NAMALWA (cell line): ENCODE results near the gene FAM20A.

Source experiments
- DNase-seq: peaks from one replicate; pipeline ENCODE4 v3.0.0-alpha.2; 2015; ENCODE audit warnings: low spot score

Gene FAM20A

DNA sequence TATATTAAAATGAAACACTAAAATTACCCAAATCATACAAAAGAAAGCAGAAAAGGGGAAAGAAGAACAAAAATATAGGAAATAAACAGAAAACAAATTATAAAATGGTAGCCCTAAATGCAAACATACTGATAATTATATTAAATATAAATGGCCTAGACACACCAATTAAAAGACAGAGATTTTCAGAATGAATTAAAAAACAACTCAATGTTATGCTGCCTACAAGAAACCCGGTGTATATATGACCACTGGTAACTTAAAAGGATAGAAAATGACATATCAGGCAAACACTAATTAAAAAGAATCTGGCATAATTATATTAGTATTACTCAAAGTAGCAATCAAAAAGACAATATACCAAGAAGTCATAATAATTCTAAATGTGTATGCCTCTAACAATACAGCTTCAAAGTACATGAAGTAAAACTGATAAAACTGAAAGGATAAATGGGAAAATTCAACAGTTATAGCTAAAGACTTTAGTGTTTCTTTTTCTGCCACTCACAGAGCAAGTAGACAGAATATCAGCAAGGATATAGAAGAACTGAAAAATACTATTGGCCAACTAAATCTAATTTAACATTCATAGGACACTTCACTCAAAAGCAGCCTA is 7.5 kb upstream of the FAM20A start:
- DNase-seq: no peak

DNA sequence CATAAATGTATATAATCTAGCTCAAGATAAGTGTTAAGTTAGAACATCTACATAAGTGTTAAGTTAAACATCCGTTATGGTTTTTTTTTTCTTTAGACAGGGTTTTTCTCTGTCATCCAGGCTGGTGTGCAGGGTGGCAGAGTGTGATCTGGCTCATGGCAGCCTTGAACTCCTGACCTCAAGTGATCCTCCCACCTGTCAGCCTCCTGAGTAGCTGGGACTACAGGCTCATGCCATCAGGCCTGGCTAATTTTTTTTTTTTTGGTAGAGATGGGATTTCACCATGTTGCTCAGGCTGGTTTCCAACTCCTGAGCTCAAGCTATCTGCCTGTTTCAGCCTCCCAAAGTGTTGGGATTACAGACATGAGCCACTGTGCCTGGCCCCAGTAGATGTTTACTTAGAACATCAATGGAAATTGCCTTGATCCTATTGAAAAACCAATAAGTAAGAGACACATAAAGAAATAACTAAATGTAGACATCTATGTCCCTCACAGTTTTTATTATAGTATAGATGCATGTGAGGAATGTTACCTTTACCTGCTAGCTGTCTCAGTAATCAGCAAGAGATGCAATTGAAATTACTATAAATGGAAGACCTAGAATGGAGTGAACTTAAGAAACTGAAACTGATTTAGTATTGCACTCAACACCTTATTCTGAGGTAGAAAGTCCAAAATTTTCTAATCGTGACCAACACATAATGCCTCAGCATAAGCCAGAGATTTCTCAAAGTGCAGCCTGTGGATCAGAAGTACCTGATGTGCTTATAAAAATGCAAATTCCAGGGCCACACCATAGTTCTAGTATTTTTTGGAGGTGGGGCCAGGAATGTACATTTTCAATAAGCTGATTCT is 5.5 kb upstream of the FAM20A start:
- DNase-seq: no peak

DNA sequence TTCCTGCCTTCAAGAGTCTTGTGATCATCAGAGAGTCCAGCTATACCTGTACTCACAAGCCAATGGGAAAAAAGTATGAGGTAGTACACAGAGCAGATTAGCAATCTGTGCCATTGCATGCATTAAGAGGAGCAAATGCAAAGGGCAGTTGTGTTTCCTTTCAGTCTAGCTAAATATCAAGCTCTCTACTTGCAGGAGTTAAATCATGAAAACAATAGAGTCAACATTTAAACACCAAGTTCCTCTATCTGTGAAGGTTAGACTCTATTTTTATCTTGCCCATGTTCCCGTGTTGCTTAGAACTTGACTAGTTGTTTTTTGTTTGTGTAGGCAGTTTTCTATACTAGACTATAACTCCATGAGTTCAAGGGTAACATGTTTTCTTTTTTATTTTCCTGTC is 4.7 kb upstream of the FAM20A start:
- no peak for DNase-seq

DNA sequence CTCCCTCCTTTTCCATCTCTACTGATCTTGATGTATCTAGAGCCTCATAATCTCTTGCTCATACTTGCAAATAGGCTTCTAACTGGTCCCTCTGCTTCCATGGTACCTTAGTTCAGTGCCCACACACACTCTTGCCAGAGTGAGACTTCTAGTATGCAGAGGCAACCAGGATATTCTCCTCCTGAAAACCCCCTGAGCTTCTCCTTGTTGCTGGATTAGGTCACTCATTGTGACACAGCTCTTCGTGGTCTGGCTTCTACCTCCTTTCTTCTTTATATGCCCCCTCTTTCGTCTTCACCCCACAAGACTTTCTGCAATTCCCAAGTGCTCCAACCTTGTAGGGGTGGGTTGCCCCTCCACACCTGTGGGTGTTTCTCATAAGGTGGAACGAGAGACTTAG is 2.5 kb upstream of the FAM20A start:
- no peak for DNase-seq

DNA sequence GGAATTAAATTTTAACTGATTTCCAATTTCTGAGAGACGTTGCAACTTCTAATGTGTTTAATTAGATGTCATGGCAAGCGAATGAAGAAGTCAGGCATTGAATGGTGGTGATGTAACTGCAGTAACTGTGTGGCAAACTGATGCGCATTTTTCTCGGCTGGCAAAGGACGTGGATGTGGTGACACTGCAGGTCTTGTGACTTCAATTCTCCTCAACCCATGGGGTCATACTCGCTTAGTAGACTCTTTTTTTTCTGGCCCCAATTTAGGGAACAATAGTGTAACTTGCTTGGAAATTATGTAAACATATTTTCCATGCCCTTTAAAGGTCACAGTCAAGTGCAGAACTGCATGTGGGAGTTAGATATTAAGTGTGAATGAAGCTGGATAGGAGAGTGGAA is 1.9 kb upstream of the FAM20A start:
- no peak for DNase-seq

DNA sequence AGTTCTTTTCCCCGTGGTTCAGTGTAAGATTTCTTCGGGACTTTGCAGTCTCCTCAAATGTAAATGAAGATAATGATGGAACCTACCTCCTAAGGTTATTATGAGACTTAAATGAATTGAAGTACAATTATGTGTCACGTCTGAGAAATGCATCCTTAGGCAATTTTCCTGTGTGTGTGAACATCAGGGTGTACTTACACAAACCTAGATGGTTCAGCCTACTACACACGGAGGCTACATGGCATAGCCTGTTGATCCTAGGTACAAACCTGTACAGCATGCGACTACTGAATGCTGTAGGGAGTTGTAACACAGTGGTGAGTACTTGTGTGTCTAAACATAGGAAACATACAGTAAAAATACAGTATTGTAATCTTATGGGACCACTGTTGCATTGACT is 1.1 kb upstream of the FAM20A start:
- no peak for DNase-seq

DNA sequence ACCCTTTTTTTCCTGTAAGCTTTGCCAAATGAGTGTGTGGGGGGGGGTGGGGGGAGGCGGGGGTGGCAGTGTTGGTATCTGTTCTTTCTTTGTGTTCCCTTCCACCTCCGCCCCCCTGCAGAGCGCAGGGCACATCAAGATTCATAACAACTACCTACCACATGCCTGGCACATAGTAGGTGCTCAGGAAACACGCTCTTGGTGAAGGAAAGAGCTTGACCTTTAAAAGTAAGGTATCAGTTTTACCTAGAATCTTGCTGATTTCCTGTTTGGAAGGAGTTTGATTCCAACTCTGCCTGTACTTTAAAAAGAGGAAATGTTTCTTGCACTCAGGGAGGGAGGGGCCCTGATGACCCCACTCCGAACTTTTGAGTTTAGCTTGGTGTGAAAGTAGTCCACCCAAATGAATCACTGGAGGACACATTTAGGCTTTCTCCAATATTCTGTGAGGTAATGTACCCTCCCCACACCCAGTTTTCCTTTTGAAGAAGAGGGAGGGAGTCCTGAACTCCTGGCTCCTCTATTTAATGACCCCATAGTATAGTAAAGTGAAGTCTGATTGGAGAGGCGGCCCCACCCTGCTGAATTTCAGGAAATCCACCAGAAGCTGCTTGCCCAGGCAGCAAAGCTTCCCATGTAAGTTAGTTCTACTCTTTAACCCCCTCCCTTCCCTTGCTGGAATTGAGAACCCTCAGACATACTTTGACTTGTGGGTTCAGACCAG is 560 bp upstream of the FAM20A start:
- no peak for DNase-seq

DNA sequence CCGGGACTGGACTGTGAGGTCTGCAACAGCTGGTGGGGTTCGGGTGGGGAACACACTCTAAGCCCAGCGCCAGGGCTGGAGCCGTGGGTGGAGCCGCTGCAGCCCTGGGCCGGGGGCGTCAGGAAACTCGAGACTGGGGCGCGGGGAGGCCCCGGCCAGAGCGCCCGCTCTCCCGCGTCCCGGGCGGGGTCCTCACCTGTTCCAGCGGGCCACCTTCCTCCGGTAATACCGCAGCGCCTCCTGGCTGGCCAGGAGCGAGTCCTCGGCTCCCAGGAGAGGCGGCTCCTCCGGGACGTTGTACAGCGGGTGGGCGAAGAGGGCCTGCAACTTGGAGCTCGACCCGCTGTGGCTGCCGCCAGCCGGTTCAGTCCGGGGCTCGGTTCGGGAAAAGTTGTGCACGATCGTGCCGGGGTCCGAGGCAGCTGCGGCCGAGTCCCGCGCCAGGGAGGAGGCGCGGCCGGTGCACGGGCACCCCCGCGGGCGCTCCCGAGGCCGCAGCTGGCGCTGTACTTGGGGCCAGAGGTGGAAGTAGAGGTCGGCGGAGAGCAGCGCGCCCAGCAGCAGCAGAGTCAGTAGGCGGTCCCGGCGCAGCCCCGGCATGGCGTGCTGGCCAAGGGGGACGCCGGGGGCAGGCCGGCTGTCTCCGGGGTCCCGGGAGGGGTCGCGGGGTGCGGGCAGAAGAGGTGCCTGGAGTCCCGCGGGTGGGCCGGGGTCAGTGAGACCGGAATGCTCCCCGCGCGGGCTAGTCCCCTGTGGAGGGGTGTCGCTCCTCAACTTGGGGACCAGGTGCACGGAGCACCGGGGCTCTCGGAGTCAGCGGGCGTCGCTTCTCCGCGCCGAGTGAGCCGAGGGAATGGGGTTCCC is 868 bp downstream of the FAM20A start:
- no peak for DNase-seq

DNA sequence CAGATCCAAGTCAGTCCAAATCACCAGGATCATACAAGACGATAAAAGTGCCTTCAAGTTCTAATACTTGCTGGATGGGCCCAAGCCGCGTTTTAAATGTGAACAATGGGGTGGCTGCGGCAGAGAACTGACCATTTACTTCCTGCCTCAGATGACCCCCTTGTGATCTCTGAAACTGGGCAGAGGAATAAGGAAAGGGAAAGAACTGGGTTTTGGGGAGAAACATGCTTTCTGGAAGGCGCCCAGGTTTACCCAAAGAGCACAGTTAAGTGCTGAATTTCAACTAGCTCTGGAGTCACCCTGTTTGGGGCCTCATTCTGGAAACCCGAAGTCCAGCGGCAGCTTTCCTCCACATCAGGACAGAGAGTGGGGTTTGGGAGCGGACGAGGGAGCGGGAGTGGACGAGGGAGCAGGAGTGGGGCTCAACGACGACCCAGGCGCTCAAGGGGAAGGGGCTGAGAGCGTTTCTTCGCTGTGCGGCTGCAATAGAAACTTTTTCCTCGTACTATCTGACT is 1.6 kb downstream of the FAM20A start:
- no peak for DNase-seq

DNA sequence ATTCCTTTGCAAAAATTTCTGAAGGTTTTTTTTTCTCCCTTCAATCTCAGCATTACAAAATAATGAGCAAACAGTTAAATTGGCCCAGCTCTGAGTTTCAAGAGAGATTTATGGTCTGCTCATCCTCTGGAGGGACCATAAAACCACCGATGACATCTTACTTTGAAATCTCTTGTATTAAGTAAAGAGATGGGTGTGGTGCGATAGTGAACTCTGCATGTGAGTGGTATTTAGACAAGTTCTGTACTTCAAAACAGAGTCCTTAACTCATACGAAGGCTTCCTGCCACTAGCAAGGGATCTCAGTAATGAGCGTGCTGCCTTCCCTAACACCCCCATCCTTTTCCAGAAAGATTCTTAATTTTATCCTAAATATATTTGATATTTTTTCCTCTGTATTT is 2.1 kb downstream of the FAM20A start:
- no peak for DNase-seq

DNA sequence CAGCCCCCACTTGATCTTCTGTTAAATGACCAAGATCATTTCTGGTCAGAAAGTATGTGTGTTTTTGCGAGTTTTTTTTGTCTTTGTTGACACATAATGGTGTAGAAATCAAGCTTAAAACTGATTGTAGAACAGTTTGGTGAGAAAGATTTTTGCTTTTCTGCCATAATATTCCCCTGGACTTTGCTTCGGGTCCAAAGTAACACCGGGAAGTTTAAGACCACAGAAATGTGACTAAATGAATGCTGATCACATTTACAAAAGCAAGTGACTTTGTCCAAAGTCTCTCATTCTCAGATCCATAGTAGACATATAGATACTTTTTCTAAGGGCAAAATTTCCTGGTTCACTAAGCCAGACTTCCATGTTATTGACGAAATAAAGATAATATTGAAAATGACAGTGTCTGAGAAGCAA is 2.6 kb downstream of the FAM20A start:
- DNase-seq: no peak

DNA sequence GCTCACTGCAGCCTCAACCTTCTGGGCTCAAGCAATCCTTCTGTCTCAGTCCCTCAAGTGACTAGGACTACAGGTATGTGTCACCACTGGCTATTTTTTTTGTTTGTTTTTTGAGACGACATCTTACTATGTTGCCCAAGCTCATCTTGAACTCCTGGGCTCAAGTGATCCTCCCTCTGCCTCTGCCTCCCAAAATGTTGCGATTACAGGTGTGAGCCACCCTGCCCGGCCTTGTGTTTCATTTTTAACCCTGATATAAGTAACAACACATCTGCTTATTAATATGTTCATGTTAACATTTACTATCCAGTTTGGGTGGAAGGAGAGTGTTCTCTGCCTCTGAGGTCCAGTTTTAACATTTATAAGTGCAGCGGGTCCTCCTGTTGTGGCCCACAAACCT is 3.1 kb downstream of the FAM20A start:
- DNase-seq: no peak

DNA sequence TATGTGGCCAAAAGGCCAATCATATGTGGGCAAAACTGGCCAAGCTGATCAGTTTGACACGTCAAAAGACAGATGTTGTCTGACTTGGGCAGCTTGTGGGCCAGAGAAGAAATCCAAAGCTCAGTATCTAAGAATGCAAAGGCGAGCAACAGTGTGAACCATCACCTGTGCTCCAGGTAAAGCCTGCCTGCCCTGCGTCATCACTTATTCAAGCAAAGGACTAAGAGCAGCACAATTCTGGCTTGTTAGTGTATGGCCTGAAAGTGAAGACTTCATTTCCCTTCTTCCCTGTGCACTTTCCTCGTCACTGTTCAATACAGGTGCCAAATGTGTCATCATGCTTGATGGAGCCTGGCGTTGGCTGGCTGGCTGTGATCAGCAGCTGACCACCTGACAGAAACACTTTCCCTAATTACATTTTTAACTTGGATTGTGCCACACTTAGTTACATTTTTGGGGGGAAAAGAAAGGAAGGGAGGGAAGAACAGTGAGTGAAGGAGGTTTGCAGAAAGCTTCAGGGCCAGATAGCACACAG is 4.7 kb downstream of the FAM20A start:
- DNase-seq: no peak

DNA sequence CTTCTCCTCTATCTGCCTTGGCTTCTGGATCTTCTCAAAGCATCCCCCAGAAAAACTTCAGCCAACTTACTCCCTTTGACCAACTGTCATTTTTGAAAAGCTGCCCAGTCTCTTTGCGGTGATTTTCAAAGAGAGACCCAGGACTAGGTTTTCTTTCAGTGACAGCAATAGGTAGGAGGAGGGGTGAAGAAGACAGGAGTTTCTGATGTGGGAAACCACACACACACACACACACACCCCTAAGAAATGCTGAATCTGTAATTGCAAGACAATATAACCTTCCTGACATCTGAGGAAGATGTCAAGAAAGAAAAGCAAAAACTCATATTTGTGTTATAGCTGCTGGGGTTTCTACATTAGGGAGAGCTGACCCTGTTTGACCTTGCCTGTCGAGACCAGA is 5.2 kb downstream of the FAM20A start:
- DNase-seq: no peak

DNA sequence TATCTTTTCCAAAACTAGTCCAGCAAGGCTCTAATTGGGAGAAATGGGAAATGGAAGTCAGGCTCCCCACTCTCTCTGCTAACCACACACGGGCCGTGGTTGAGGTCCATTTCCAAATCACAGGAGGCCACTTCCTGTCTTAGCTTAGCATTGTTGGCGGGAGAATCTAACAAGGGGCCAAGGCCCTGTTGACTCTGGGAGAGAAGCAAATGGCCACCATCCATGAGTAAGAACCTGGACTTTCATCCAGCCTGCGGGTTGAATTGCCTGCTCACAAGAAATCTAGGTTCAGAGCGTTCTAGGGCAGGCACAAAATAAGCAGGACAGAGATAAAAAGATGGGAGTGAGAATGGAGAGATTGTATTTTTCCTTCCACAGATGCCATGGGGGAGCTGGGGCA is 5.7 kb downstream of the FAM20A start:
- no peak for DNase-seq

DNA sequence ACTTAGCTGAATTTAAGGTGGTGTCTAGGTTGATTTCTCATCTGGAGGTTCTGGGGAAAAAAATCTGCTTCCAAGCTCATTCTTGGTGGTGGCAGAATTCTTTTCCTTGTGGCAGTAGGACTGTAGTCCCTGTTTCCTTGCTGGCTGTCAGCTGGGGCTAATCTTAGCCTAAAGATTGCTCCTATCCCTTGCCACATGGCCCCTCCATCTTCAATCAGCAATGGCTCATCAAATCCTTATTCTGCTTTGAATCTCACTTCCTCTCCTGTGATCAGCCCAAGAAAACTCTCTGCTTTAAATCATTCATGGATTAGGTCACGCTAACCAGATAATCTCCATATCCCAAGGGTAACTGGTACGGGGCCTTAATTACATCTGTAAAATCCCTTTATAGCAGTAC is 6.6 kb downstream of the FAM20A start:
- DNase-seq: no peak

DNA sequence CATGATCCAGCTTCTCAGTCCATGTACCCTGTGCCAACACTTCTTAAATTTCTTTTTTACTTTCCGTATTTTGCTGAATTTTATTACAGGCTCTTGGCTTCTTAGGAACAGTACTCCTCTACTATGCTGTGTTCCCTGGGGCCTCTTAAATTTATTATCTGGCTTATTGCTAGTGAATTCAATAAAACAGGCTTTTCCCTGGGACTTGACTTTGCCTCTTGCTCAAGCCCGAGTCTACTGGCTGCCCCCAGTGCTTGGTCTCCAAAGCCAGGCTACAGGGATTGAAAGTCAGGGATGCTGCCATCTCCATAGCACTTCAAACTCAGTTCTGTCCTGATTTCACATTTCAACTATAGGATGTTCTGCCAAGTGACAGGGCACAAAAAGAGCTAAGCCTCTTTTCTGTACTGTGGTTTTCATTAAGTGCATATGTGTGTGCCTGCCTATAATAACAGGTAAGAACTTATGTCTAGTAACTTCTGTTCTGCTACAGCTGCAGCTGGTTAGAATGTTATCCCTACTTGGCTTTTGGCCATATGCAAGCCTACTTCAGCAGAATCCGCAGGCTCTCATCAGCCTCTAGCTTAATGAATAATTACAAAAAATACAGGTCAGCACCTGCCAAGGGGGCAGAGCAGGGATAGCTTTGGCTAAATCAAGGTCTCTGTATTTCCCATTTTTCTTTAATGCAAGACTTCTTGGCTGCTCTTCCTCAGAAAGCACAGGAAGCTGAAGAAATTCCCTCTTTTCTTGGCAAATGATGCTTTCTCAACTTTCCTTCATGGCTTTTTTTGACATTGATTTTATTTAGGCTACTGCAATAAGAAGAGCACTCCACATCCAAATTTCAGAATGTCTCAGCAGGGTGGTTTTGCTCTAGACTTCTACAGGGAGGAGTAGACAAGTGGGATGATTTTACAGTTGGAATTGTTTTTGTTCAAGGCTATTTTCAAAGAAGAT is 8.2 kb downstream of the FAM20A start:
- DNase-seq: no peak

DNA sequence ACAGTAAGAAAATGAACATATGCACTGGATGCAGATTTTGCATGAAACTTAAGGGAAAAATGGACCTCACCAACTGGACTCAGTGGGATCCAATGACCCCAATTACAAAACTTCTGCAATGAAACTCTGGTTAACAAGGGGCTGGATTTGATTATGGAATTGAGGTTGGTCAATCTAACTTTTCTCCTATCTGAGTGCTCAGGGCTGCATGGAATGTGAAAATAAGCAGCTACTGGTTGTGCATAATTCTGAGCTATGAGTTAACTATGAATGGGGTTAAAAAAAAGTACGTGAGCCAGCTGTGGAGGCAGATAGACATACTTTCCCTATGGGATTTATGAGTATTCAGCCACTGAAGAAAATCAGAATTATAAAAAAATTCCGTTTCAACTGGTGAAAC is 9.2 kb downstream of the FAM20A start:
- DNase-seq: no peak

DNA sequence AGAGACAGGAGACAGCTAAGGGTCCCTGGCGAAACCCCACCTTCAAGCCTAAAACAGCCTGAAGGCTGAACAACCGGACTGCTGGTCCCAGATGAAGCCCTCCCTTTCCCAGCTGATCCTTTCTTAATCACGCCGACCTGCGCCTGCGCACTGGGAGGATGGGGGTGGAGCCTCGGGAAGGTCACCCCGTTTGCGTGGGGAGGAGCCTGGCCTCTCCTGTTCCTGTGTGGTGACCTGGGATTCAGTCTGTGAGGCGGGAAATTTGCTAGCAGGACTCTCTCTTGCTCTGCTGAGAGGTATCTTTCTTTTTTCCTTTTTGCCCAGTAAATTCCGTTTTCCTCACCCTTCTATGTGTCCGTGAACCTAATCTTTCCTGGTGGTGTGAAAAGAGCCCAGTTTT is 9.6 kb downstream of the FAM20A start:
- peak; percentile 62 for DNase-seq

DNA sequence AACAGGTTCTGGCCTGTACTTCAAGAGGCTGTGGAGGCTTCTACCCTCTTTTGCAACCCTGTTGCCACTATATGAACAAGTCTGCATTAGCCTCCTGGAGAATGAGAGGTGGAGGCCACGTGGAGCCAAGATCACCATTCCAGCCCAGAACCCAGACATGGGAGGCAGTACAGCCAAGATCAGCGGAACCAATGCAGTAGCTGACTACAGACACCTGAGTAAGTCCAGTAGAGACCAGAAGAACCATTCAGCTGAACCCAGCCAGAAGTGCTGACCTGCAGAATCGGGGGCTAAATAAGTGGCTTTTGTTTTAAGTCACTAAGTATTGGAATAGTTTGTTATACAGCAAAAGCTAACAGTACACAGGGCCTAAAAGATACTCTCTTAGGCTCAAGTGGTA is 12.1 kb downstream of the FAM20A start:
- DNase-seq: no peak

DNA sequence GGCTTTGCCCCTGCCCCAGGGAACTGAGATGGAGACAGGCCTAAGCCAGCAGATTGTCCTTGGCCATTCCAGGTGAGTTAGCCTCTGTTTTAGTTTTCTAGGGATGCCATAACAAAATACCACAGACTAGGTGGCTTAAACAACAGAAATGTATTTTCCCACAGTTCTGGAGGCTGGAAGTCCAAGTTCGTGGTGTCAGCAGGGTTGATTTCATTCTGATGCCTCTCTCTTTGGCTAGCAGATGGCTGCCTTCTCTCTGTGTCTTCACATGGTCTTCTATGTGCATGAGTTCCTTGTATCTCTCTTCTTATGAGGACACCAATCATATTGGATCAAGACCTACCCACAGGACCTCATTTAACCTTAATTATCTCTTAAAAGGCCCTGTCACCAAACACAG is 12.8 kb downstream of the FAM20A start:
- no peak for DNase-seq
